ENCODE results near the gene ZFYVE28. TPM values are rescaled to one million over a fixed set of nuclear protein-coding genes. Genes with fewer than 3 reads are reported as not detected.
"Not testable (repeated sequence)": the region's sequence is repeated elsewhere in the genome, so short reads cannot be mapped to it uniquely, and the experiment has no call there.

The ZFYVE28 gene
- total RNA-seq, 2 donors from 2014 or later: 29.6 to 31.6 TPM

DNA sequence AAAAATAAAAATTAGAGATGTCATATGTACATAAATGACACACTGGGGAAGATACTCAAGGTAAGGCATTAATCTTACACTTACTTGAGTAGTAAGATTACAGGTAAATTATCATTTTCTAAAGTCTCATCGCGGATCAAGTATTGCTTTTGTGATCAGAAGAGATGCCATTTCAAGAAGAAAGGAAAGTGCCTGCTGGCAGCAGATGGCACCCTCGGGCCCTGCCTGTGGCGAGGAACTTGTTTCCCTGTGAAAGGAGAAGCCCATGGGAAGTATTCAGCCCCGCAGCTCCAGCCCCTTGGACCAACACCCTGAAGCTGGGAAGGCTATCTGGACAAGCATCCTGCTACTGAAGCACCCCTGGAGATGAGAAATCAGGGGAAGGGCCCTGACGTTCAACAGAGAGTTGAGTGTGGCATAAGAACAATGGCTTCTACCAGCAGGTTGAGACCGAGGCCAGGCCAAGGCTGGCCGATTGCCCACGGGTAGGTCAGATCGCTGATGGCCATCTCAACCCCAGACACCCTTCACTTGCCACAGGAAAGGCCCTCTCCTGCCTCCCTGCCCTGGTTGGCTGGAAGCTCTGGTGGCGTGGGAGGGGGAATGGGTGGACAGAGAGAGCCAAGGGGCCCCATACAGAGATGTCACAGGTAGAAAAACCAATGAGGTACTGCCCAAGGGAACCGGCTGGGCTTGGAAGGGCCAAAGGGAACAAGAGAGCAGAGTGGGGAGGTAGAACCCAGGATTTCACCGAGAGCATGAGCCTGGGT, 137.7 kb downstream of the ZFYVE28 start:
- H3K4me1 ChIP-seq: no peaks in the 10 kb centered on the region
- no peak for DNase-seq
- H3K36me3 ChIP-seq: no peaks in the 10 kb centered on the region
- no peaks in the 10 kb centered on the region for H3K9me3 ChIP-seq
- H3K9ac ChIP-seq (ENCODE audit: low read depth in 2 of 2, low read length in 2 of 2): no peak overlapping the region
- intact Hi-C loops (cut with DNase I): loop anchor here (5.0 kb wide), 1 partner anchor 162 kb away; no protein-coding TSS in a partner anchor
- H3K4me3 ChIP-seq: no peak overlapping the region
- no peak for TF ChIP-seq CTCF (IDR thresholded peaks at IDR 0.05)
- H3K27ac ChIP-seq: no peak overlapping the region
- H3K27me3 ChIP-seq: no peaks in the 10 kb centered on the region

DNA sequence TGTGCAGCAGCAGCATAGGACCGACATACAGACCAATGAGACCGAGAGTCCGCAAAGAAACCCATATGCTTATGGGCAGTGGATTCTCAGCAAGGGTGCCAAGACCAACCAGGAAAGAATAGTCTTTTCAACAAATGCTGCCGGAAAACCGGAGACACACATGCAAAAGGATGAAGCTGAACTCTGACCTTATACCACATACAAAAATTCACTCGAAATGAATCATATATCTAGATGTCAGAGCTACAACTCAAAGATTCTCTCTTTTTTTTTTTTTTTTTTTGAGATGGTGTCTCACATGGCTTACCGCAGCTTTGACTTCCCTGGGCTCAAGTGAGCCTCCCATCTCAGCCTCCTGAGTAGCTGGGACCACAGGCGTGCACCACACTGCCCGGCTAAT, 140.5 kb downstream of the ZFYVE28 start:
- H3K9ac ChIP-seq (ENCODE audit: low read depth in 2 of 2, low read length in 2 of 2): no peak overlapping the region
- no peak overlapping the region for H3K27ac ChIP-seq
- no peaks in the 10 kb centered on the region for H3K36me3 ChIP-seq
- no peaks in the 10 kb centered on the region for H3K27me3 ChIP-seq
- intact Hi-C loops (cut with DNase I): no loop called here
- no peak overlapping the region for H3K4me3 ChIP-seq
- no peak for DNase-seq
- no peaks in the 10 kb centered on the region for H3K9me3 ChIP-seq
- no peaks in the 10 kb centered on the region for H3K4me1 ChIP-seq
- TF ChIP-seq CTCF (IDR thresholded peaks at IDR 0.05): no peak

DNA sequence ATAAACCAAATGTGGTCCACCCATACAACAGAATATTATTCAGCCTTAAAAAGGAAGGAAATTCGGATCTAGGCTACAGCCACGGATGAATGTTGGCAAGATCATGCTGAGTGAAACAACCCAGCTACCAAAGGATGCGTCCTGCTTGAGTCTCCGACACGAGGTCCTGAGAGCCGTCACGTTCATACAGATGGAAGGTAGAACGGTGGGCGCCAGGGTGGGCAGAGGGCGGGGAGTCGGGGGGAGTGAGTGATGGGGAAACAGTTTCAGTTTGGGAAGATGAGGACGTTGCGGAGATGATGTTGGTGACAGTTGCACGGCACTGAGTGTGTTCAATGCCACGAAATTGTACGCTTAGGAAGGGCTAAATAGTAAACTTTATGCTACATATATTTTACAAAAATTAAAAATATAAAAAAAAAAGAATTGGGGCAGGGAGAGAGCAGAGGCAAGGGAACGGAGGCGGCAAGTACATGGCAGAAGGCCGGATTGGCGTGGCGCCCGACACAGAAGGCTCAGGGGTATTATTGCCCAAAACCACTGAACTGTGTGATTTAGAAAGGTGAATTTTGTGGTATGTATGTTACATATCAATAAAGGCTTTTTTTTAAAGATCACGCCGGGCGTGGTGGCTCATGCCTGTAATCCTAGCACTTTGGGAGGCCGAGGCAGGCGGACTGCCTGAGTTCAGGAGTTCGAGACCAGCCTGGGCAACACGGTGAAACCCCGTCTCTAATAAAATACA, 141.7 kb downstream of the ZFYVE28 start:
- no peaks in the 10 kb centered on the region for H3K36me3 ChIP-seq
- H3K9ac ChIP-seq (ENCODE audit: low read depth in 2 of 2, low read length in 2 of 2): no peak overlapping the region
- no peak overlapping the region for H3K27ac ChIP-seq
- H3K9me3 ChIP-seq: no peaks in the 10 kb centered on the region
- H3K27me3 ChIP-seq: no peaks in the 10 kb centered on the region
- no peak for TF ChIP-seq CTCF (IDR thresholded peaks at IDR 0.05)
- intact Hi-C loops (cut with DNase I): no loop called here
- DNase-seq: no peak
- no peaks in the 10 kb centered on the region for H3K4me1 ChIP-seq
- no peak overlapping the region for H3K4me3 ChIP-seq

DNA sequence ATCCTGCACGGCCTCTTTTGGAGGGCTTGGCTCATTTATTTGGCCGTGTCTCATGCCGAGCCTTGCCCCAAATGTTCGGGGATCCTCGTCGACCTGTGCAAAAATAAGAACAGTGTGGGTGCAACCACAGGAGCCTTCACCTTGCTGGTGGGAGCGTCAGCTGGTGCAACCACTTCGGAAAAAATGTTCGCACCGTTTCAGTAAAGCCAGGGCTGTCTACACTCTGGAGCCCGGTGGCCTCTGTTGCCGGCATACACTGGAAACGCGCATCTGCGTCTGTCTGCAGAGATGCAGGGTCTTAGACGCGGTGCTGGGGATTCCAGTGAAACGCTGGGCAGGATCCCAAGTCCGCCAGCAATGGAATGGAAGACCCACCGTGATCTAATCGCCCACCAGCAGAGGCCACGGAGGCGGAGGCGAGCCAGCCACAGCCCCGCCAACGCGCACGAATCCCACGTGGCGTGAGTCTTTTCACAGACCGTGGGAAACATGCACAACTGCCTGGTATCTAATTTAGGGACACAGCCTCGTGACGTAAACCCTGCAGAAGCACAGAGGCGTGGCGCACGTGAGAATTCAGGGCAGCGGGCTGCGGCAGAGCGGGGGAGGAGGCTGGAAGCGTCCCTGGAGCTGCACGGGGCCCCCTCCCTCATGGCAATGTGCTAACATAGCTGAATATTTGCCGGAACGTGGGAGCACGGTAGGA, 142.7 kb downstream of the ZFYVE28 start:
- Histone ChIP-seq H3K36me3 (no peaks in the 10 kb centered on the region), H3K9ac (ENCODE audit: low read depth in 2 of 2, low read length in 2 of 2) (no peak overlapping the region), H3K4me1 (no peaks in the 10 kb centered on the region), H3K27me3 (no peaks in the 10 kb centered on the region), H3K4me3 (no peak overlapping the region), H3K27ac (no peak overlapping the region), H3K9me3 (no peaks in the 10 kb centered on the region)
- DNase-seq: no peak
- TF ChIP-seq CTCF (IDR thresholded peaks at IDR 0.05): no peak
- intact Hi-C loops (cut with DNase I): no loop called here

GRCh38 chr4:2275044-2275397, 143.4 kb downstream of the ZFYVE28 start:
- H3K9me3 ChIP-seq; H3K9ac ChIP-seq (ENCODE audit: low read depth in 2 of 2, low read length in 2 of 2); intact Hi-C loops (cut with DNase I); H3K36me3 ChIP-seq; H3K27ac ChIP-seq; H3K27me3 ChIP-seq; DNase-seq; H3K4me1 ChIP-seq; H3K4me3 ChIP-seq: not testable (repeated sequence)

Measured in colonic mucosa (tissue), 4 donors.